Peyer's patch (tissue), 4 donors: ENCODE results near the gene LYST.

Experiments
- CTCF ChIP-seq, 6 experiments: fragments of 450-650 bp in 4 of 6; fragments of 200-600 bp in 2 of 6; sonication (generic) in 1 of 6; IDR thresholded peaks; one replicate each; pipeline ENCODE4 v1.5.1; 2017 to 2019; ENCODE audit warnings: antibody characterized with exemption in 6 of 6, mild to moderate bottlenecking in 3 of 6, moderate library complexity in 1 of 6
- POLR2A ChIP-seq, 2 donors: fragments of 450-650 bp; IDR thresholded peaks; one replicate each; pipeline ENCODE4 v1.5.1; 2017; ENCODE audit warnings: antibody characterized with exemption in 2 of 2, mild to moderate bottlenecking in 2 of 2, moderate library complexity in 2 of 2

- TF ChIP-seq POLR2A (IDR thresholded peaks at IDR 0.05): no peak
- no peak for TF ChIP-seq CTCF (IDR thresholded peaks at IDR 0.05)
Observed at GRCh38 chr1:235617140-235617539, 249.6 kb downstream of the LYST start.
